ENCODE measurements around the gene COL6A1. TPM values are rescaled to one million over a fixed set of nuclear protein-coding genes. Genes with fewer than 3 reads are reported as not detected.
A peak's percentile ranks its signal among the peaks of the same experiment; 100 is the strongest.
"Not testable (repeated sequence)": the region's sequence is repeated elsewhere in the genome, so short reads cannot be mapped to it uniquely, and the experiment has no call there.

The COL6A1 gene
- total RNA-seq, 2 donors from 2014 or later: 814 to 1,189 TPM

DNA sequence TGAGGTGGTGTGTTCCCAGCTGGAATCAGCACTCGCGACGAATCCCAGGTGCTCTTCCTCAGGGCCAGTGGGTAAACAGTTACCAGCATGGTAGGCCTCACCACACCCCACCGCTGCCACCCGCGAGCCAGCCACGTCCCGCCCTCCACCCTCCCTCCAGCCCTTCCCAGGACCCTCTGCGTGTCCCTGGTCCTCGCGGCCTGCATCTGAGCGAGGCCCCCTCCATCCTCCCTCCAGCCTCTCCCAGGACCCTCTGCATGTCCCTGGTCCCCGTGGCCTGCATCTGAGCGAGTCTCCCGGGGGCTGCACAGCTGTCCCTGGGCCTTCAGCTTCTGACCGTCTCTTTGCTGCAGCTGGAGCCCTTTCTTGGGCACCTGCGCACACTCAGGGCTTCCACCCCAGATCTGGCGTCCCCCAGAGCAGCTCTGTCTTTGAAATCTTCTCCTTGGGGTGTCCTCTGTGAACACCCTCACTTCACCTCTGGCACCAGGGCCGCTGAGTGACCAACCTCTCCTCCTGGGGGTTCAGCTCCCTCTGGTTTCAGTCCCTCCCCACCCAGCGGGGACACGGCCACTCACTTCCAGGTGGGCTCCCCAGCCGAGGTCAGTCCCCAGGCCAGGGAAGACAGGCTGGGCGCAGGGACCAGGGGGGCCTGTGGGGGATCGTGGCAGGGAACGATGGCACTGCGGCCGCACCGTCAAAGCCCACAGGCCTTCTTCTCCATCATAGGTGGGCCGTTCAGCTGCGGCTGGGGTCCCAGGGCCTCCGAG, 58.5 kb downstream of the COL6A1 start:
- Histone ChIP-seq H3K36me3 (no peaks in the 10 kb centered on the region), H3K4me3 (no peak overlapping the region), H3K27ac (no peak overlapping the region), H3K4me1 (ENCODE audit: control insufficient read depth in 1 of 2, low read depth in 2 of 2) (peaks cover 0 to 17% of the 10 kb centered on the region in 2 donors), H3K9me3 (no peaks in the 10 kb centered on the region), H3K27me3 (replicated peaks; ENCODE audit: insufficient read depth) (no peaks in the 10 kb centered on the region)
- no peak for ATAC-seq (ENCODE audit: insufficient number of reproducible peaks, low FRiP score, low read depth)
- DNase-seq (ENCODE audit: low spot score): no peak
- TF ChIP-seq, protein P1, sequence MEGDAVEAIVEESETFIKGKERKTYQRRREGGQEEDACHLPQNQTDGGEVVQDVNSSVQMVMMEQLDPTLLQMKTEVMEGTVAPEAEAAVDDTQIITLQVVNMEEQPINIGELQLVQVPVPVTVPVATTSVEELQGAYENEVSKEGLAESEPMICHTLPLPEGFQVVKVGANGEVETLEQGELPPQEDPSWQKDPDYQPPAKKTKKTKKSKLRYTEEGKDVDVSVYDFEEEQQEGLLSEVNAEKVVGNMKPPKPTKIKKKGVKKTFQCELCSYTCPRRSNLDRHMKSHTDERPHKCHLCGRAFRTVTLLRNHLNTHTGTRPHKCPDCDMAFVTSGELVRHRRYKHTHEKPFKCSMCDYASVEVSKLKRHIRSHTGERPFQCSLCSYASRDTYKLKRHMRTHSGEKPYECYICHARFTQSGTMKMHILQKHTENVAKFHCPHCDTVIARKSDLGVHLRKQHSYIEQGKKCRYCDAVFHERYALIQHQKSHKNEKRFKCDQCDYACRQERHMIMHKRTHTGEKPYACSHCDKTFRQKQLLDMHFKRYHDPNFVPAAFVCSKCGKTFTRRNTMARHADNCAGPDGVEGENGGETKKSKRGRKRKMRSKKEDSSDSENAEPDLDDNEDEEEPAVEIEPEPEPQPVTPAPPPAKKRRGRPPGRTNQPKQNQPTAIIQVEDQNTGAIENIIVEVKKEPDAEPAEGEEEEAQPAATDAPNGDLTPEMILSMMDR (IDR thresholded peaks at IDR 0.05): no peak

DNA sequence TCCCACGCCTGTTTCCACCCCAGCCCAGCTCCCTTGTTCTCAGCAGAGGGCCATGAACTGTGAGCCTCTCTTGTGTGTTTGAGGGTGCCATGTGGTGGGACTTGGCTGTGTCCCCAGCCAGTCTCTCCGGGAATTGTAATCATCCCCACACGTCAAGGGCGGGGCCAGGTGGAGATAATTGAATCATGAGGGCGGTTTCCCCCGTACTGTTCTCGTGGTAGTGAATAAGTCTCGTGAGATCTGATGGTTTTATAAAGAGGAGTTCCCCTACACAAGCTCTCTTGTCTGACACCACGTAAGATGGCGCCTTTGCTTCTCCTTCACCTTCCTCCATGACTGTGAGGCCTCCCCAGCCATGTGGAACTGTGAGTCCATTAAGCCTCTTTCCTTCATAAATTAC, 59.1 kb downstream of the COL6A1 start:
- DNase-seq (ENCODE audit: low spot score) (no peak), ATAC-seq (ENCODE audit: insufficient number of reproducible peaks, low FRiP score, low read depth) (no peak)
- Histone ChIP-seq H3K4me3 (no peak overlapping the region), H3K36me3 (no peaks in the 10 kb centered on the region), H3K9me3 (no peaks in the 10 kb centered on the region), H3K27ac (no peak overlapping the region), H3K4me1 (ENCODE audit: control insufficient read depth in 1 of 2, low read depth in 2 of 2) (peaks cover 0 to 17% of the 10 kb centered on the region in 2 donors), H3K27me3 (replicated peaks; ENCODE audit: insufficient read depth) (no peaks in the 10 kb centered on the region)
- TF ChIP-seq, protein P1 (IDR thresholded peaks at IDR 0.05): no peak

DNA sequence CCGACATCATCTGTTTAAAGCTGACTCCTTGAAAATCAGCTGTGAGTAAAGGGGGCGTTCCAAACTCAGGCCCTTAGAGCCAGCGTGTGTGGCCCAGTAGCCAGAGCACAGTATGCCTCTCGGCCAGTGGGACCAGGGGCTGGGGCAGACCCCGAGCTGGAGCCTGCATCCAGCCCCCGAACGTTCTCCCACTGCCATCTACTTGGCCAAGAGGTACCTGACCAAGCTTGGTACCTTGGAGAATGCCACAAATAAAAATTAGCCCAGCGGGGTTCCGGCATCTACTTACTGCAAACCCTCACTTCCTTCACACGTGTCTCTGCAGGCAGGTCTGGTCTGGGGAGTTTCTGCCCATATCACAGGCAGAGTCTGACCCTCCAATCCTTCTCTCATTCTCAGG, 59.6 kb downstream of the COL6A1 start:
- H3K27me3 ChIP-seq (replicated peaks; ENCODE audit: insufficient read depth): no peaks in the 10 kb centered on the region
- DNase-seq (ENCODE audit: low spot score) (no peak), ATAC-seq (ENCODE audit: insufficient number of reproducible peaks, low FRiP score, low read depth) (no peak)
- H3K36me3 ChIP-seq: no peaks in the 10 kb centered on the region
- peaks cover 0 to 17% of the 10 kb centered on the region in 2 donors for H3K4me1 ChIP-seq (ENCODE audit: control insufficient read depth in 1 of 2, low read depth in 2 of 2)
- no peak overlapping the region for H3K4me3 ChIP-seq
- TF ChIP-seq, protein P1 (IDR thresholded peaks at IDR 0.05): no peak
- no peaks in the 10 kb centered on the region for H3K9me3 ChIP-seq
- H3K27ac ChIP-seq: no peak overlapping the region

DNA sequence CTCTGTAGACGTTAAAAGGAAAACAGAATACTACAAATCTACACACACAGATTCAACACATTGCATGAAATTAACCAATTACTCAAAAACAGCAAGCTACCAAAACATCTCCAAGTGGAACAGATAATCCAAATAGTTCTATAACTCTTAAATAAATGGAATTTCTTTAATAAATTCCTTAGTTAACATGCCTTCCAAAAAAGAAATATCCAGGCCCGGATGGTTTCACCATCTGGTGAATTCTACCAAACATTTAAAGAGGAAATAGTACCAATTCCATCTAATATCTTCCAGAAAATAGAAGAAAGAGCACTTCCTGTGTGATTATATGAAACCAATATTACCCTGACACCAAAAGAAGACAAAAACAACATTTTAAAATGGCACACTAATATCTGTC, 63.6 kb downstream of the COL6A1 start:
- TF ChIP-seq, protein P1 (IDR thresholded peaks at IDR 0.05): no peak
- Histone ChIP-seq H3K27ac (peak overlapping the region in 1 of 2 donors; percentile 20), H3K9me3 (no peaks in the 10 kb centered on the region), H3K36me3 (no peaks in the 10 kb centered on the region), H3K4me1 (ENCODE audit: control insufficient read depth in 1 of 2, low read depth in 2 of 2) (peaks cover 9 to 15% of the 10 kb centered on the region in 2 donors), H3K4me3 (no peak overlapping the region), H3K27me3 (replicated peaks; ENCODE audit: insufficient read depth) (no peaks in the 10 kb centered on the region)
- ATAC-seq (ENCODE audit: insufficient number of reproducible peaks, low FRiP score, low read depth): no peak
- DNase-seq (ENCODE audit: low spot score): no peak

DNA sequence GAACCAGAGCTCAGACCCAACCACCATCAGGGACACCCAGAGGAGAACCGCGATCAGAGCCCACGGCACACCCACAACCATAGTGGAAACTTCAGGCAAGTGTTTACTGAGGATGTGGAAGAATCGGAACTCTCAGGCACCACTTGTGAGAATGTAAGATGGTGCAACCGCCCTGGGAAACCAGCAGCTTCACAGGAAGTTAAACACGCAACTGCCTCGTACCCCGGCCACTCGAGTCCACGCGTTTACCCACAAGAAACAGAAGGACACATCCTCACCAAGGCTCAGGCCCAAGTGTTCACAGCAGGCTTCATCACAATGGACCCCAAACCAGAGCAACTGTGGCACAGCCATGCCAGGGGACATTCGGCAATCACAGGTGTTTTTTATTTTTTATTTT, 64.9 kb downstream of the COL6A1 start:
- H3K36me3 ChIP-seq: no peaks in the 10 kb centered on the region
- ATAC-seq (ENCODE audit: insufficient number of reproducible peaks, low FRiP score, low read depth): no peak

DNA sequence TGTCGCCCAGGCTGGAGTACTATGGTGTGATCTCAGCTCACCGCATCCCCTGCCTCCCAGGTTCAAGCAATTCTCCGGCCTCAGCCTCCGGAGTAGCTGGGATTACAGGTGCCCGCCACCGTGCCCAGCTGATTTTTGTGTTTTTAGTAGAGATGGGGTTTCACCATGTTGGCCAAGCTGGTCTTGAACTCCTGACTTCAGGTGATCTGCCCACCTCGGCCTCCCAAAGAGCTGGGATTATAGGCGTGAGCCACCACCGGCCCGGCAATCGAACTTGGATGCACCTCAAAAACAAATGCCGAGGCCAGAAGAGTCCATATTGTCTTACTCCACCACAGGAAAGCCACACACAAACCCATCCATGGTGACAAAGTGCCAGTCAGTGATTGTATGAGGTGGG, 65.3 kb downstream of the COL6A1 start:
- H3K9me3 ChIP-seq; ATAC-seq (ENCODE audit: insufficient number of reproducible peaks, low FRiP score, low read depth); H3K36me3 ChIP-seq; DNase-seq (ENCODE audit: low spot score); H3K27me3 ChIP-seq (replicated peaks; ENCODE audit: insufficient read depth); H3K27ac ChIP-seq; H3K4me3 ChIP-seq: not testable (repeated sequence)
- H3K4me1 ChIP-seq (ENCODE audit: control insufficient read depth in 1 of 2, low read depth in 2 of 2): peaks cover 12 to 28% of the 10 kb centered on the region in 2 donors

More for the DNA sequence above, 64.9 kb downstream of the COL6A1 start:
- Histone ChIP-seq H3K4me1 (ENCODE audit: control insufficient read depth in 1 of 2, low read depth in 2 of 2) (peaks cover 12 to 24% of the 10 kb centered on the region in 2 donors), H3K4me3 (no peak overlapping the region), H3K27ac (no peak overlapping the region), H3K27me3 (replicated peaks; ENCODE audit: insufficient read depth) (no peaks in the 10 kb centered on the region), H3K9me3 (no peaks in the 10 kb centered on the region)
- TF ChIP-seq, protein P1 (IDR thresholded peaks at IDR 0.05): no peak
- no peak for DNase-seq (ENCODE audit: low spot score)

All from thoracic aorta (tissue), 2 donors.